Panc1 (cell line): ENCODE results near the gene DOCK4.

Experiments used
- CTCF ChIP-seq: fragments of 450-650 bp; IDR thresholded peaks from 2 replicates; pipeline ENCODE4 v1.5.1; 2017; ENCODE audit warnings: mild to moderate bottlenecking
- REST ChIP-seq, 2 experiments: IDR thresholded peaks; 2 replicates each; pipeline ENCODE4 v1.6.1; 2011 to 2012; ENCODE audit warnings: low read depth in 2 of 2, control low read depth in 1 of 2, low read length in 1 of 2, mild to moderate bottlenecking in 1 of 2, moderate library complexity in 1 of 2; ENCODE audit not compliant: insufficient read depth in 1 of 2
- SIN3A ChIP-seq: IDR thresholded peaks from 2 replicates; pipeline ENCODE4 v1.6.1; 2012; ENCODE audit warnings: low read depth, mild to moderate bottlenecking, low read length, moderate library complexity, borderline replicate concordance; ENCODE audit not compliant: insufficient read depth

- TF ChIP-seq CTCF (no peak), SIN3A (no peak), REST (IDR thresholded peaks at IDR 0.05; ENCODE audit: insufficient read depth in 1 of 2, low read depth in 2 of 2, low read length in 1 of 2) (no peak)
These were observed 495.3 kb downstream of the DOCK4 start for GRCh38 chr7:111710839-111711380.
